ENCODE data around the gene TRPM5.

TRPM5 gene

GRCh38 chr11:2409126-2409525 is 35.2 kb downstream of the TRPM5 start:
- H3K4me1 ChIP-seq, result peaks cover 37% of the 10 kb centered on the region
- peaks cover 26% of the 10 kb centered on the region for H3K27me3 ChIP-seq
- H3K4me3 ChIP-seq, result no peak overlapping the region
- no peaks in the 10 kb centered on the region for H4K20me1 ChIP-seq
- H3K36me3 ChIP-seq, result peaks cover 10% of the 10 kb centered on the region
- H3K9ac ChIP-seq, result peak overlapping the region; percentile 32; the same call in 1 of the 2 replicates
- H3K4me2 ChIP-seq, result peak overlapping the region; percentile 91
- peak overlapping the region; percentile 52; the same call in 1 of the 2 replicates for H3K27ac ChIP-seq
- no peak for TF ChIP-seq Cebpa-rat (IDR thresholded peaks at IDR 0.05)
- H3K9me3 ChIP-seq, result no peaks in the 10 kb centered on the region

- Histone ChIP-seq H3K4me1 (peaks cover 36% of the 10 kb centered on the region), H3K27me3 (peaks cover 26% of the 10 kb centered on the region), H3K4me2 (peak overlapping the region; percentile 91; the same call in 1 of the 2 replicates), H3K36me3 (peaks cover 14% of the 10 kb centered on the region), H3K9me3 (no peaks in the 10 kb centered on the region), H3K27ac (no peak overlapping the region), H4K20me1 (no peaks in the 10 kb centered on the region), H3K9ac (no peak overlapping the region), H3K4me3 (no peak overlapping the region)
- no peak for TF ChIP-seq Cebpa-rat (IDR thresholded peaks at IDR 0.05)
Measured at GRCh38 chr11:2408671-2409070, 35.6 kb downstream of the TRPM5 start.

GRCh38 chr11:2406878-2407410 is 37.4 kb downstream of the TRPM5 start:
- Histone ChIP-seq H3K4me2 (no peak overlapping the region), H3K36me3 (peaks cover 32% of the 10 kb centered on the region), H3K27ac (no peak overlapping the region), H3K9me3 (no peaks in the 10 kb centered on the region), H3K27me3 (peaks cover 26% of the 10 kb centered on the region), H4K20me1 (peaks cover 4% of the 10 kb centered on the region; the same call in 1 of the 2 replicates), H3K4me1 (peaks cover 30% of the 10 kb centered on the region), H3K9ac (no peak overlapping the region), H3K4me3 (no peak overlapping the region)
- TF ChIP-seq Cebpa-rat (IDR thresholded peaks at IDR 0.05), result no peak

DNA sequence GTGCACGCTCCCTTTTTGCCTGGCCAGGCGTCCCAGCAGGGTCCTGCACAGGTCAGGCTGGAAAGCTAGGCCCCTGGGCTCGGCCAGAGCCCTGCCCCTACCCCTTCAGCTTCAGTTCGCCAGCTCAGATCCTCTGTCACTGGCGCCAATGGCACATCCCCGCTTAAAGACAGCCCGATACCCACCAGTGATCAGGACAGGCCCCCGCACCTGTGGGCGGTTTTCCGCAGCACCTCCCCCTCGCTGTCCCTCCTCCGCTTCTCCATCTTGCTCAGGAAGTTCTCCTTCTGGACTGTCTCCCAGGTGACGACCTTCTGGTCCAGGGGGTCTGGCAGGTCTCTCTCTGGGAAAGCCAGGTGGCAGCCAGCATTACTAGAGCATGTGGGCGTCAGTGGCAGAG is 37.9 kb downstream of the TRPM5 start:
- Histone ChIP-seq H3K4me1 (peaks cover 35% of the 10 kb centered on the region), H3K27ac (no peak overlapping the region), H3K9ac (no peak overlapping the region), H3K27me3 (peaks cover 26% of the 10 kb centered on the region), H3K4me3 (no peak overlapping the region), H3K36me3 (peaks cover 36% of the 10 kb centered on the region), H3K9me3 (no peaks in the 10 kb centered on the region), H4K20me1 (peaks cover 9% of the 10 kb centered on the region; the same call in 1 of the 2 replicates), H3K4me2 (no peak overlapping the region)
- TF ChIP-seq Cebpa-rat (IDR thresholded peaks at IDR 0.05), result no peak

GRCh38 chr11:2404735-2405196 is 39.5 kb downstream of the TRPM5 start:
- Histone ChIP-seq H3K4me3 (no peak overlapping the region), H3K36me3 (peaks cover 36% of the 10 kb centered on the region), H3K9me3 (no peaks in the 10 kb centered on the region), H3K4me2 (no peak overlapping the region), H3K27me3 (peaks cover 14% of the 10 kb centered on the region), H3K4me1 (peaks cover 25% of the 10 kb centered on the region), H3K9ac (0 out of 2 replicates have a peak overlapping the region, but pooled peaks have one; percentile 4), H3K27ac (no peak overlapping the region), H4K20me1 (peaks cover 11% of the 10 kb centered on the region; the same call in 1 of the 2 replicates)
- TF ChIP-seq Cebpa-rat (IDR thresholded peaks at IDR 0.05), result no peak

DNA sequence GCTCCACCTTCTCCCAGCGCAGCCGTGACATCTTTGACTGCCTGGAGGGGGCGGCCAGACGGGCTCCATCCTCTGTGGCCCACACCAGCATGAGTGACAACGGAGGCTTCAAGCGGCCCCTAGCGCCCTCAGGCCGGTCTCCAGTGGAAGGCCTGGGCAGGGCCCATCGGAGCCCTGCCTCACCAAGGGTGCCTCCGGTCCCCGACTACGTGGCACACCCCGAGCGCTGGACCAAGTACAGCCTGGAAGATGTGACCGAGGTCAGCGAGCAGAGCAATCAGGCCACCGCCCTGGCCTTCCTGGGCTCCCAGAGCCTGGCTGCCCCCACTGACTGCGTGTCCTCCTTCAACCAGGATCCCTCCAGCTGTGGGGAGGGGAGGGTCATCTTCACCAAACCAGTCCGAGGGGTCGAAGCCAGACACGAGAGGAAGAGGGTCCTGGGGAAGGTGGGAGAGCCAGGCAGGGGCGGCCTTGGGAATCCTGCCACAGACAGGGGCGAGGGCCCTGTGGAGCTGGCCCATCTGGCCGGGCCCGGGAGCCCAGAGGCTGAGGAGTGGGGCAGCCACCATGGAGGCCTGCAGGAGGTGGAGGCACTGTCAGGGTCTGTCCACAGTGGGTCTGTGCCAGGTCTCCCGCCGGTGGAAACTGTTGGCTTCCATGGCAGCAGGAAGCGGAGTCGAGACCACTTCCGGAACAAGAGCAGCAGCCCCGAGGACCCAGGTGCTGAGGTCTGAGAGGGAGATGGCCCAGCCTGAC is 41.2 kb downstream of the TRPM5 start:
- H3K4me2 ChIP-seq, result no peak overlapping the region
- H4K20me1 ChIP-seq, result peaks cover 11% of the 10 kb centered on the region; the same call in 1 of the 2 replicates
- H3K9me3 ChIP-seq, result no peaks in the 10 kb centered on the region
- no peak overlapping the region for H3K4me3 ChIP-seq
- H3K27me3 ChIP-seq, result no peaks in the 10 kb centered on the region
- H3K36me3 ChIP-seq, result peaks cover 52% of the 10 kb centered on the region
- H3K9ac ChIP-seq, result no peak overlapping the region
- no peak overlapping the region for H3K27ac ChIP-seq
- TF ChIP-seq Cebpa-rat (IDR thresholded peaks at IDR 0.05), result no peak
- H3K4me1 ChIP-seq, result peaks cover 28% of the 10 kb centered on the region

DNA sequence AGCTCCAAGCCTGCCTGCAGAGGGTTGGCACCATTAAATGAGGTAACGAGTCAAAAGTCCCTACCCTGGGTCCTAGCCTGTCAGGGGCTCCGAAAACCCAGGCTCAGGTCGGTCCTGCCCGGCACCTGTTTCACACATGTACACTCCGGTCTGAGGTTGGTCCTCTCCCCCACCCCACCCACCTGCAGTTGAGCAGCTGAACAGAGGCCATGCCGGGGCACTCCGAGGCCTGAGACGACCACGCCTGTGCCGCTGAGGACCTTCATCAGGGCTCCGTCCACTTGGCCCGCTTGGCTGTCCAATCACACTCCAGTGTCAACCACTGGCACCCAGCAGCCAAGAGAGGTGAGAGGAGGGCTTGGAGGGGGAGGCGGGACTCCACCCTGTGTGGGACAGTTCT is 42.2 kb downstream of the TRPM5 start:
- Histone ChIP-seq H3K4me1 (peaks cover 28% of the 10 kb centered on the region), H4K20me1 (peaks cover 12% of the 10 kb centered on the region), H3K4me3 (peak overlapping the region; percentile 97), H3K4me2 (peak overlapping the region; percentile 87), H3K36me3 (peaks cover 60% of the 10 kb centered on the region), H3K9ac (peak overlapping the region; percentile 98), H3K27me3 (no peaks in the 10 kb centered on the region), H3K27ac (peak overlapping the region; percentile 96), H3K9me3 (no peaks in the 10 kb centered on the region)
- no peak for TF ChIP-seq Cebpa-rat (IDR thresholded peaks at IDR 0.05)

DNA sequence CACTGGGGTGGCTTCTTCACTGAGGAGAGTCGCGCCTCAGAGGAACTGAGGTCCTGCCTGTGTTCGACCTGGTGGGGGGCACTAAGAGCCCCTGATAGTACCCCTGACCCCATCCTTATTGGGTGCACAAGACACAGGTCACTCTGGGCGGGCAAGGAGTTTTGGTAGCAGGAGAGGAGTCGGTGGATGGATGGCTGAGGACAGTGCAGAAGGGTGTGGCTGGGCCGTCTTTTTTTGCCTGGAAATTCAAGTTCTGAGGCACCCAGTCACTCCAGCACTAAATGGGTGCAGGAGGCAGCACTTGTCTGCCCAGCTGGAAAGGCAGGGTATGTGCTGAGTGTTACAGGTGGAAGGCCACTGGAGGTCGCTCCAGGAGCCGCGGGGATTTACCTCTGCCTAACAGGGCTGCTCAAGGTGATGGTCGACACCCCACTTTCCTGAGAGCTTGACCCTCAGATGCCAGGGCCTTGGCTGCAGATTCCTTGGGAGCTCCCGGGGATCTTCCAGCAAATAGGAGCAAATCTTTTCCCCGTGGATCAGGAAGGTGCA is 42.8 kb downstream of the TRPM5 start:
- H3K4me2 ChIP-seq, result peak overlapping the region; percentile 87
- H3K36me3 ChIP-seq, result peaks cover 66% of the 10 kb centered on the region
- no peaks in the 10 kb centered on the region for H3K9me3 ChIP-seq
- H3K27ac ChIP-seq, result peak overlapping the region; percentile 96
- TF ChIP-seq Cebpa-rat (IDR thresholded peaks at IDR 0.05), result no peak
- peaks cover 34% of the 10 kb centered on the region for H3K4me1 ChIP-seq
- peak overlapping the region; percentile 98 for H3K9ac ChIP-seq
- H3K27me3 ChIP-seq, result no peaks in the 10 kb centered on the region
- H4K20me1 ChIP-seq, result peaks cover 18% of the 10 kb centered on the region
- peak overlapping the region; percentile 97 for H3K4me3 ChIP-seq

DNA sequence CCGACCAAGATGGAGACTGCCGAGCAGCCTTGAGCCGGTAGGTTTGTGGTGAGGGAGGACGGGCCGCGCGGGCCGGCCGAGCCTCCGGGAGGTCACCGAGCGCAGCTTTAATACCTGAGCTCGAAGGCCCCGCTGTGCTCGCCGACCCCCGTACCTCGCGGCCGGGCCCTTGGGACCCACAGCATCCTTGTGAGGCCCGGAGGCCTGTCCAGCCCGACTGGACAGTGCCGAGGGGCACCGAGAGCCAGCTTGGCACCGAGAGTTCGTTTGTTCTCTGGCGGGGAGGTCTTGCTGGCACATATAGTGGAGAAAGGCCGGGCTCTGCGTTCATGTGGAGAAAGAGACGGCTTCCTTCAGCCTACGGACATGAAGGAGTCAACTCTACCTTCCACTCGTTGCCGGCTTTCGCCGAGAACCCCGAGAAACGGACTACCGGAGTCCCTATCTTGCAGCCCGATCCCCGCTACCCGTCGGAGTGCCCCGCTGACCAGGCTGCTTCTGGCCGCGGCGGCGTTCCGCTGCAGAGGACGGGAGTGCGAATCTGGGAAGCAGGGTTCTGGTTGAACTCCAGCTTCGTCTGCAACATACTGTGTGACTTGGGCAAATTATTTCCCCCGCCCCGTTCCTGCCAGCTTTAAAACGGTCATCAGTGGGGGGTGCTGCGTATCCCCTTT is 43.4 kb downstream of the TRPM5 start:
- Histone ChIP-seq H3K27ac (peak overlapping the region; percentile 96), H4K20me1 (peaks cover 24% of the 10 kb centered on the region), H3K36me3 (peaks cover 72% of the 10 kb centered on the region), H3K4me3 (peak overlapping the region; percentile 97), H3K4me1 (peaks cover 40% of the 10 kb centered on the region), H3K4me2 (peak overlapping the region; percentile 87), H3K9ac (peak overlapping the region; percentile 98), H3K27me3 (no peaks in the 10 kb centered on the region), H3K9me3 (no peaks in the 10 kb centered on the region)
- no peak for TF ChIP-seq Cebpa-rat (IDR thresholded peaks at IDR 0.05)

Measured in BLaER1 (cell line).